ENCODE data around the gene SH3PXD2A. TPM values are rescaled to one million over a fixed set of nuclear protein-coding genes. Genes with fewer than 3 reads are reported as not detected.

Gene SH3PXD2A
- total and polyA plus RNA-seq, 4 experiments from 2014 or later: 0.39 to 17.5 (median 8.9) TPM

DNA sequence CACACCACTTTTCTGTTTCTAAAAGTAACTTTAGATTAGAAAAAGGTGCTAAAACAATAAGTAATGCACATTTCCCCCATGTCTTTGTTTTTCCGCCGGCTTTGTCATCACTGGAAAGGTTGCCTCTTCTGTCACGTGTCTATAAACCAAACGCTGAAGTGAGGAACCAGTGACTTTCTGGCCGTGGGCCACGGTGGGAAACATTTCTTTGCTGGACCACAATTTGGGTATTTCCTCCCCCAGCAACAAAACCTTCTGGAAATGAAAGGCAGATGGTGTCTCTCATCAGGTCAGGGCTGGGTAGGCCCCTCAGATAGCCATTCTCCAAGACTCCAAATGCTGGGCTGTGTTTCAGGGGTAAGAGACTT is 174.5 kb downstream of the SH3PXD2A start:
- H3K36me3 ChIP-seq (ENCODE audit: insufficient read depth, low read length): no peaks in the 10 kb centered on the region
- peak overlapping the region in 3 of 7 donors; percentile 11 to 92 (median 79) for H3K27ac Mint-ChIP-seq
- no peaks in the 10 kb centered on the region for H3K27me3 Mint-ChIP-seq
- no peak overlapping the region for H3K4me3 ChIP-seq (ENCODE audit: low read length in 2 of 2)
- intact Hi-C loops (cut with micrococcal nuclease): no loop called here
- no peak overlapping the region for H3K27ac ChIP-seq (ENCODE audit: low read depth, low read length)
- no peaks in the 10 kb centered on the region for H3K9me3 ChIP-seq (ENCODE audit: control insufficient read depth in 1 of 2, low read length in 2 of 2)
- H3K4me1 Mint-ChIP-seq: peaks cover 10 to 33% (median 17%) of the 10 kb centered on the region in 4 donors
- ChIA-PET POLR2A (ENCODE audit: partially characterized antibody) (interaction anchor here (0.7 kb wide), 1 partner anchor 18 kb away, joined by 3 read pairs; no protein-coding TSS in a partner anchor), CTCF (ENCODE audit: partially characterized antibody) (interaction anchor here (0.6 to 1.4 kb wide), 2 partner anchors 11 to 72 kb away, joined by 3 read pairs; no protein-coding TSS in a partner anchor)
- H3K9me3 Mint-ChIP-seq: no peaks in the 10 kb centered on the region
- DNase-seq: no peak
- no peaks in the 10 kb centered on the region for H3K27me3 ChIP-seq (ENCODE audit: insufficient read depth, low read length)
- H3K36me3 Mint-ChIP-seq: peaks cover 0 to 5% of the 10 kb centered on the region in 2 donors
- H3K4me1 ChIP-seq (ENCODE audit: insufficient read depth, low read length): peaks cover 29% of the 10 kb centered on the region
- no peak overlapping the region for H3K4me3 Mint-ChIP-seq

DNA sequence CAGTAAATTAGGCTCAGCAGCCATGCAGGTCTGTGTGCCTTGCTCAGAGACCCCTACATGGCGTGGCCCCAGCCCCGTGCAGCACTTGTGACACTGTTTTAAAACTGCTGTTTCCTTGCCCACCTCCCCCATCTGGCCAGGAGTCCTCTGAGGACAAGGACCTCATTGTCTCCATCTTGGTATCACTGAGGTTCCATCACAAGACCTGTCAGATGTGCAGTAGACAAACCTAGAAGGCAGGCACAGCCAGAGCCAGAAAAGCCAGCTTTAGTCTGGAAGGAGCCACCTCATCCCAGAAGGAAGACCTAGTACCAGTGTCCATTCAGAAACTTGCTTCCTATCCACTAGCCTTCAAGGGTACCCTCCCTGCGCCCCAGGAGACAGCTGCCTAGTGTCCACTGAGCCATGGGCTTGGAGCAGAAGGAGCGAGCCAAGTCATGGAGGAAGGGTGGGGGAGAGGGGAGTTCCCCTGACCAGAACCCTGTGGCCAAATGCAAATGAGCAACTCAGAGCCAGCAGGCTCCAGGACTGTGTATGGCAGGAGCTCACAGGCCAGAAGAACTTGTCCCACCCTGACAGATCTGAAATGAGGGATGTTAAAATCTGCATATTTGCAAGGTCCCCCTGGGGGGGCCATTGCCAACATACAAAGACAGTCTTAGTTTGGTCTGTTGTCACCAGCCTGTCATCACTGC is 176.1 kb downstream of the SH3PXD2A start:
- H3K27me3 ChIP-seq (ENCODE audit: insufficient read depth, low read length): no peaks in the 10 kb centered on the region
- H3K27ac ChIP-seq (ENCODE audit: low read depth, low read length): peak overlapping the region; percentile 86
- Mint-ChIP-seq H3K9me3 (no peaks in the 10 kb centered on the region), H3K4me1 (peaks cover 10 to 27% (median 17%) of the 10 kb centered on the region in 4 donors), H3K36me3 (peaks cover 0 to 6% of the 10 kb centered on the region in 2 donors), H3K4me3 (peak overlapping the region in 1 of 8 donors; percentile 45), H3K27me3 (no peaks in the 10 kb centered on the region), H3K27ac (peak overlapping the region; percentile 97 to 99 (median 98))
- DNase-seq: no peak
- POLR2A ChIA-PET (ENCODE audit: partially characterized antibody): interaction anchor here (1.5 kb wide), 1 partner anchor 12 kb away, joined by 4 read pairs; no protein-coding TSS in a partner anchor
- H3K4me3 ChIP-seq (ENCODE audit: low read length in 2 of 2): no peak overlapping the region
- H3K9me3 ChIP-seq (ENCODE audit: control insufficient read depth in 1 of 2, low read length in 2 of 2): no peaks in the 10 kb centered on the region
- CTCF ChIA-PET (ENCODE audit: partially characterized antibody): interaction anchor here (0.8 to 1.5 kb wide), 6 partner anchors 8 to 73 kb away, joined by 3 to 9 read pairs (median 3); no protein-coding TSS in a partner anchor
- H3K36me3 ChIP-seq (ENCODE audit: insufficient read depth, low read length): no peaks in the 10 kb centered on the region
- intact Hi-C loops (cut with micrococcal nuclease): loop anchor here (10.0 kb wide), 1 partner anchor 284 kb away; the partner anchor contains the start of genes ATP5MK and PDCD11
- peaks cover 29% of the 10 kb centered on the region for H3K4me1 ChIP-seq (ENCODE audit: insufficient read depth, low read length)

DNA sequence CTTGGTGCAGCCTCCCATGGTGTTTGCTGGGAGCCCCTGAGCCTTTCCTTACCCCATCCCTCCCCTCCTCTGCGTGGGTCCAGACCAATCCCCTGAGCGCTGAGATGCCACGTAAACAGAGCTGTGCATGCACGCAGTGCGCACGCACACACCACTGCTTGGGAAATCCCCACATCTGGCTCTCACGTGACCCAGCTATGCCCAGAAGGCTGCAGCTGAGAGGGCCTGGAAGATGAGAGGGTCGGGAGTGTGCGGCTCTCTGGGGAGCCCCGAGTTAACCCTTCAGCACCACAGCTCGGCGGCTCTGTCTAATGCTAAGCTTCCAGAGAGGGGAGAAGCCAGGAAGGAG is 177.2 kb downstream of the SH3PXD2A start:
- Histone ChIP-seq H3K4me1 (ENCODE audit: insufficient read depth, low read length) (peaks cover 29% of the 10 kb centered on the region), H3K4me3 (ENCODE audit: low read length in 2 of 2) (peak overlapping the region; percentile 42 to 56), H3K27me3 (ENCODE audit: insufficient read depth, low read length) (no peaks in the 10 kb centered on the region), H3K9me3 (ENCODE audit: control insufficient read depth in 1 of 2, low read length in 2 of 2) (no peaks in the 10 kb centered on the region), H3K27ac (ENCODE audit: low read depth, low read length) (peak overlapping the region; percentile 86), H3K36me3 (ENCODE audit: insufficient read depth, low read length) (no peaks in the 10 kb centered on the region)
- H3K9me3 Mint-ChIP-seq: no peaks in the 10 kb centered on the region
- H3K36me3 Mint-ChIP-seq: peaks cover 0 to 8% of the 10 kb centered on the region in 2 donors
- H3K27ac Mint-ChIP-seq: peak overlapping the region; percentile 97 to 99 (median 98)
- no peaks in the 10 kb centered on the region for H3K27me3 Mint-ChIP-seq
- peak overlapping the region; percentile 81 to 93 (median 88) for H3K4me3 Mint-ChIP-seq
- ChIA-PET POLR2A (ENCODE audit: partially characterized antibody) (interaction anchor here (0.9 to 1.5 kb wide), 10 partner anchors 8 to 676 kb away, joined by 3 to 9 read pairs (median 4); partner anchors contain the start of gene CFAP58), CTCF (ENCODE audit: partially characterized antibody) (interaction anchor here (1.0 to 1.4 kb wide), 3 partner anchors 9 to 72 kb away, joined by 3 to 9 read pairs (median 4); no protein-coding TSS in a partner anchor)
- peaks cover 10 to 27% (median 17%) of the 10 kb centered on the region in 4 donors for H3K4me1 Mint-ChIP-seq
- intact Hi-C loops (cut with micrococcal nuclease): loop anchor here (1.0 to 10.0 kb wide), 3 partner anchors 13 to 283 kb away; partner anchors contain the start of genes ATP5MK and PDCD11
- DNase-seq: peak; percentile 88 to 98 (median 91)

DNA sequence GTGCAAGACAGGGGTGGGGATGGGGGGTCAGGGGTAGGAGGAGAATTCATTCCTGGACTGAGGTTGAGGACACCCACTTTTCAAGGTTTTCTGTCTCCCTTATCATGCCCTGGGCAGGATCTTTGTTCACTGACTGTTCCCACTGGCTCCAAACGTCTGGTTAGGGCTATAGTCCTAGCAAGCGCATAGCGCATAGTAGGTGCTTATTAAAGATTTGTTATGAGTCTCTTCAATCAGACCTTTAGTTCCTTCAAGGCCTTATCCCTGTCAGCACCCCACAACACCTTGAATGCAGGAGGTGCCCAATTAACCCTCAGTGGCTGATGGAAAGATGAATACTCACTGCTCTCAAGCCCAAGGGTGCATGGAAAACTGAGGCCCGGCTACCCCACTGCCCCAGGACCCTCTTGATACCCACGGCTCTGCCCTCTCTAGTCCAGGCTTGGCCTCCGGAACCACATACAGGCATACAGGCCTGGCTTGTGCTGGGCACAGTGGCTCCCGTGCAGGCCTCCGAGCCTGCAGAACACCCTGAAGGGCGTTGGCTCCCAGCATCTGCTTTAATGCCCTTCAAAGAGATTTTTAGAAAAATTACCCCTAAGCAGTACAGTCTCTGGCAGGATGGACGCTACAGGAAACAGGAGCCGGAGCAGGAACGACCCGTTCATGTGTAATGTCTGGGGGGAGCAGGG is 177.7 kb downstream of the SH3PXD2A start:
- Mint-ChIP-seq H3K4me3 (peak overlapping the region; percentile 81 to 93 (median 88)), H3K36me3 (peaks cover 0 to 8% of the 10 kb centered on the region in 2 donors), H3K27ac (peak overlapping the region; percentile 97 to 99 (median 98)), H3K9me3 (no peaks in the 10 kb centered on the region), H3K4me1 (peaks cover 10 to 27% (median 17%) of the 10 kb centered on the region in 4 donors), H3K27me3 (no peaks in the 10 kb centered on the region)
- no peaks in the 10 kb centered on the region for H3K9me3 ChIP-seq (ENCODE audit: control insufficient read depth in 1 of 2, low read length in 2 of 2)
- ChIA-PET POLR2A (ENCODE audit: partially characterized antibody) (interaction anchor here (0.9 to 1.5 kb wide), 9 partner anchors 9 to 677 kb away, joined by 3 to 9 read pairs (median 5); partner anchors contain the start of gene CFAP58), CTCF (ENCODE audit: partially characterized antibody) (interaction anchor here (1.0 to 1.4 kb wide), 3 partner anchors 9 to 71 kb away, joined by 3 to 9 read pairs (median 4); no protein-coding TSS in a partner anchor)
- no peaks in the 10 kb centered on the region for H3K27me3 ChIP-seq (ENCODE audit: insufficient read depth, low read length)
- H3K4me1 ChIP-seq (ENCODE audit: insufficient read depth, low read length): peaks cover 29% of the 10 kb centered on the region
- H3K36me3 ChIP-seq (ENCODE audit: insufficient read depth, low read length): no peaks in the 10 kb centered on the region
- DNase-seq: no peak
- peak overlapping the region; percentile 42 to 56 for H3K4me3 ChIP-seq (ENCODE audit: low read length in 2 of 2)
- peak overlapping the region; percentile 86 for H3K27ac ChIP-seq (ENCODE audit: low read depth, low read length)
- intact Hi-C loops (cut with micrococcal nuclease): loop anchor here (1.0 to 10.0 kb wide), 3 partner anchors 14 to 283 kb away; partner anchors contain the start of genes ATP5MK and PDCD11

DNA sequence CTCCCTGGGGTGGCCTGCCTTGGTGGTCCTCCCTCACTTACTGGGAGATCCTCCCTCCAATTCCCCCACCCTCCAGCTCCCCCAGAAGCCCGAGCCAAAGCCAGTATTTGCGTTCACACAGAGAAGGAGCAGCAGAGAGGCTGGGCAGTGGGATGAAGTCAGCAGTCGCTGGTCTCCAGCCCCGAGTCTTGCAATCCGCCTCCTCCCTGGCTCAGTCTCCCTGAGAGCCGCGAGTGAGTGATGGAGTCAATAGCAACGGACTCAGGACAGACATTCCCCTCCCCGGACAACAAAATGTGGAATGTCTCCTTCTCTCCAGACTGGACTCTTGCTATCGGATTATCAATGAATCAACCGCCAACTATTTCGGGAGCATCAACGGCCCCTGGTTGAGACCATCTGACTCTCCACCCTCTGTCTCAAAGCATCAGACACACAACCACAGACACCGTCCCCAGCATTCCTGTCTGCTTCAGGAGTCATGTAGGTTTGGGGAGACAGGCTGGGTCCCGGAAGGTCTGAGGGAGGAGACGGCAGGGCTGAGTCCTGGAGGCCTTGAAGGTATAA is 178.4 kb downstream of the SH3PXD2A start:
- Mint-ChIP-seq H3K27me3 (no peaks in the 10 kb centered on the region), H3K9me3 (no peaks in the 10 kb centered on the region), H3K36me3 (peaks cover 0 to 8% of the 10 kb centered on the region in 2 donors), H3K4me3 (peak overlapping the region in 4 of 8 donors; percentile 12 to 59 (median 24)), H3K4me1 (peaks cover 10 to 27% (median 17%) of the 10 kb centered on the region in 4 donors), H3K27ac (peak overlapping the region; percentile 39 to 99 (median 98))
- H3K4me3 ChIP-seq (ENCODE audit: low read length in 2 of 2): peak overlapping the region in 1 of 2 donors; percentile 56
- ChIA-PET POLR2A (ENCODE audit: partially characterized antibody) (no interaction called here), CTCF (ENCODE audit: partially characterized antibody) (interaction anchor here (0.8 kb wide), 1 partner anchor 9 kb away, joined by 3 read pairs; no protein-coding TSS in a partner anchor)
- H3K9me3 ChIP-seq (ENCODE audit: control insufficient read depth in 1 of 2, low read length in 2 of 2): no peaks in the 10 kb centered on the region
- intact Hi-C loops (cut with micrococcal nuclease): loop anchor here (10.0 kb wide), 1 partner anchor 282 kb away; the partner anchor contains the start of genes ATP5MK and PDCD11
- peaks cover 29% of the 10 kb centered on the region for H3K4me1 ChIP-seq (ENCODE audit: insufficient read depth, low read length)
- H3K27ac ChIP-seq (ENCODE audit: low read depth, low read length): peak overlapping the region; percentile 86
- DNase-seq: no peak
- H3K36me3 ChIP-seq (ENCODE audit: insufficient read depth, low read length): no peaks in the 10 kb centered on the region
- H3K27me3 ChIP-seq (ENCODE audit: insufficient read depth, low read length): no peaks in the 10 kb centered on the region

DNA sequence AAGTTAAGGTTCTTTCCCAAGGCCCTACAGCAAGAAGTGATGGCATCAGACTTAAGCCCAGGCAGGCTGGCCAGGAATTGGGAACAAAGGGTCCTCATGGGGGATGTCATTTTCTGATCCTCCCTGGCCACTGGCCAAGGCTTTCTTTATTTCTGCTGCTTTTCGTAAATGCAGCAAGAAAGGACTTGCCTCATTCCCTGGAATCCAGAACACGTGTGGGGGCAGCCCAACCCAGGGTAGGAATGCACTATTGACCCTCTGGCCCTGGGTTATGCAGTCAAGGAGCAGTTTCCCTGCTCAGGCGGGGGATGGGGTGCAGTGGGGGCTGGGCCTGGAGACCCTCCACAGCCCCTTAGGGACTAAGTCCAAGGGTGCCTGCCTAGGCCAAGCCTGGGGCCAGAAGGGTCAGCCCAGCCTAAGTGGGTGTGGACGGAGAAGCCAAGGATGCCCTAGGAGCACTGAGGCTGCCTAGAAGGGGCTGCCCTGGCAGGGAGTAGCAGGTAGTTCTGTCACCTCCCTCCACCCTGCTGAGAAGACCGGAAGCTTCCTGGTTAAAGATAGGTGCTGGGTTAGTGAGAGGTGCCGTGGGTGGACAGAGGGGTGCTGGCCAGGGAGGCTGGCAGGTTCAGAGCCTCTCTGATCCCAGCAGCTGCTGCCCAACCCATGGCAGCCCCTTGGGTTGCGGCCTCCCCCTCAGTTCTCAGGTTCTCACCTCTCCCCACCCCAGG is 179.2 kb downstream of the SH3PXD2A start:
- Mint-ChIP-seq H3K27ac (peak overlapping the region; percentile 39 to 99 (median 83)), H3K9me3 (no peaks in the 10 kb centered on the region), H3K4me3 (peak overlapping the region in 3 of 8 donors; percentile 26 to 59 (median 49)), H3K4me1 (peaks cover 10 to 27% (median 17%) of the 10 kb centered on the region in 4 donors), H3K27me3 (no peaks in the 10 kb centered on the region), H3K36me3 (peaks cover 0 to 8% of the 10 kb centered on the region in 2 donors)
- ChIA-PET CTCF (ENCODE audit: partially characterized antibody) (interaction anchor here (0.8 to 1.4 kb wide), 2 partner anchors 10 kb away, joined by 3 to 17 read pairs; no protein-coding TSS in a partner anchor), POLR2A (ENCODE audit: partially characterized antibody) (no interaction called here)
- no peaks in the 10 kb centered on the region for H3K36me3 ChIP-seq (ENCODE audit: insufficient read depth, low read length)
- peaks cover 29% of the 10 kb centered on the region for H3K4me1 ChIP-seq (ENCODE audit: insufficient read depth, low read length)
- no peak for DNase-seq
- H3K27me3 ChIP-seq (ENCODE audit: insufficient read depth, low read length): no peaks in the 10 kb centered on the region
- H3K9me3 ChIP-seq (ENCODE audit: control insufficient read depth in 1 of 2, low read length in 2 of 2): no peaks in the 10 kb centered on the region
- H3K4me3 ChIP-seq (ENCODE audit: low read length in 2 of 2): no peak overlapping the region
- intact Hi-C loops (cut with micrococcal nuclease): loop anchor here (10.0 kb wide), 1 partner anchor 281 kb away; the partner anchor contains the start of genes ATP5MK and PDCD11
- H3K27ac ChIP-seq (ENCODE audit: low read depth, low read length): no peak overlapping the region
